Myometrial cell (primary cell): ENCODE measurements around the gene PGRMC2. TPM values are rescaled to one million over a fixed set of nuclear protein-coding genes. Genes with fewer than 3 reads are reported as not detected.

Experiments
- total RNA-seq: library from RNA; depleted of rRNA; stranded (reverse); fragments of >200 nt; gene quantifications from 2 replicates; pipeline ENCODE4 v1.2.3, GENCODE V29; 2015

The PGRMC2 gene, protein sequence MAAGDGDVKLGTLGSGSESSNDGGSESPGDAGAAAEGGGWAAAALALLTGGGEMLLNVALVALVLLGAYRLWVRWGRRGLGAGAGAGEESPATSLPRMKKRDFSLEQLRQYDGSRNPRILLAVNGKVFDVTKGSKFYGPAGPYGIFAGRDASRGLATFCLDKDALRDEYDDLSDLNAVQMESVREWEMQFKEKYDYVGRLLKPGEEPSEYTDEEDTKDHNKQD
- 12.4 and 18.6 TPM in 2 replicates for total RNA-seq

DNA sequence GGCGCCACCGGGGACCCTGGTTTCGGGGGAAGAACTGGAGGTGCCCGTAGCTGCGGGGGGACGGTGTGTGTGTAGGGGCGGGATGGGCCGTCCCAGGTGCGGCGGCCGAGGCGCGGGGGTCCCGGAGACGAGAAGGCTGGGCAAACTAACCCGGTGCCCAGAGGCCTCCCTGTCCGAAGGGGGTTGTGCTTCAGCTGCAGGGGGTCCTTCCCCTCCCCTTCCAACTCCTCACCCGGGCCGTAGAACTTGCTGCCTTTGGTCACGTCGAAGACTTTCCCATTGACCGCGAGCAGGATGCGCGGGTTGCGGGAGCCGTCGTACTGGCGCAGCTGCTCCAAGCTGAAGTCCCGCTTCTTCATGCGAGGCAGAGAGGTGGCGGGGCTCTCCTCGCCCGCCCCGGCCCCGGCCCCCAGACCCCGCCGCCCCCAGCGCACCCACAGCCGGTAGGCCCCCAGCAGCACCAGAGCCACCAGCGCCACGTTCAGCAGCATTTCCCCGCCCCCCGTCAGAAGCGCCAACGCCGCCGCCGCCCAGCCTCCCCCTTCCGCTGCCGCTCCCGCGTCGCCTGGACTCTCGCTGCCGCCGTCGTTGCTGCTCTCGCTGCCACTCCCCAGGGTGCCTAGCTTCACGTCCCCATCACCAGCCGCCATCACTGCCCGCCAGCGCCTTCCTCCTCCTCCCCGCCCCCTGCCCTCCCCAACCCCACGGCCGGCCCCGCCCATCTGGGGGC is at the start of gene PGRMC2:
TSS of gene PGRMC2 (minus strand) at position 673 of the 730 bp plus-strand sequence. CDS start at position 650, 23 bp downstream.

Other genes with a start within 250 kb of the PGRMC2 start
- 6.1 and 7.6 TPM in 2 replicates for gene LARP1B, start 226.5 kb downstream of the PGRMC2 start, total RNA-seq